Skin of body (tissue), 2 donors: Measurements from ENCODE around the gene OVCH1. TPM values are rescaled to one million over a fixed set of nuclear protein-coding genes. Genes with fewer than 3 reads are reported as not detected.
"Not testable (repeated sequence)": the region's sequence is repeated elsewhere in the genome, so short reads cannot be mapped to it uniquely, and the experiment has no call there.

Experiments used
- DNase-seq: peaks from one replicate; lab custom pipeline; 2025; lab: John Stamatoyannopoulos, UW
- total RNA-seq: library from RNA; depleted of rRNA; stranded (reverse); fragments of >200 nt; gene quantifications from one replicate; pipeline ENCODE4 v1.2.3, GENCODE V29; 2014

Gene OVCH1
- total RNA-seq, 1 donor from 2014 or later: 0.30 TPM

GRCh38 chr12:29505122-29505521, 7.6 kb upstream of the OVCH1 start:
- no peak for DNase-seq

GRCh38 chr12:29503283-29503682, 5.8 kb upstream of the OVCH1 start:
- no peak for DNase-seq

GRCh38 chr12:29499235-29499634, 1.7 kb upstream of the OVCH1 start:
- DNase-seq: no peak

- no peak for DNase-seq
Measured at GRCh38 chr12:29492891-29493290, 4.6 kb downstream of the OVCH1 start.

GRCh38 chr12:29486972-29487371, 10.5 kb downstream of the OVCH1 start:
- no peak for DNase-seq

- DNase-seq: no peak
Measured at GRCh38 chr12:29463198-29463597, 34.3 kb downstream of the OVCH1 start.

- no peak for DNase-seq
Measured at GRCh38 chr12:29460082-29460481, 37.4 kb downstream of the OVCH1 start.

GRCh38 chr12:29455087-29455486, 42.4 kb downstream of the OVCH1 start:
- no peak for DNase-seq

GRCh38 chr12:29451888-29452287, 45.6 kb downstream of the OVCH1 start:
- DNase-seq: no peak

- DNase-seq: no peak
Measured at GRCh38 chr12:29448157-29448556, 49.3 kb downstream of the OVCH1 start.

GRCh38 chr12:29447285-29447975, 50.1 kb downstream of the OVCH1 start:
- DNase-seq: no peak

GRCh38 chr12:29439506-29439905, 58.0 kb downstream of the OVCH1 start:
- DNase-seq: no peak

GRCh38 chr12:29438752-29439408, 58.6 kb downstream of the OVCH1 start:
- DNase-seq: no peak

GRCh38 chr12:29437575-29437974, 59.9 kb downstream of the OVCH1 start:
- DNase-seq: no peak

GRCh38 chr12:29436815-29437214, 60.7 kb downstream of the OVCH1 start:
- not testable (repeated sequence) for DNase-seq

- DNase-seq: no peak
Measured at GRCh38 chr12:29431513-29431912, 66.0 kb downstream of the OVCH1 start.

GRCh38 chr12:29430716-29431044, 66.8 kb downstream of the OVCH1 start:
- DNase-seq: no peak

- DNase-seq: no peak
Measured at GRCh38 chr12:29429999-29430715, 67.3 kb downstream of the OVCH1 start.

- DNase-seq: no peak
Measured at GRCh38 chr12:29428633-29429032, 68.9 kb downstream of the OVCH1 start.

- no peak for DNase-seq
Measured at GRCh38 chr12:29427964-29428363, 69.5 kb downstream of the OVCH1 start.

- DNase-seq: no peak
Measured at GRCh38 chr12:29426498-29426897, 71.0 kb downstream of the OVCH1 start.

- DNase-seq: no peak
Measured at GRCh38 chr12:29425722-29426121, 71.8 kb downstream of the OVCH1 start.

GRCh38 chr12:29416748-29417147, 80.7 kb downstream of the OVCH1 start:
- DNase-seq: no peak
